Keratinocyte (primary cell): ENCODE measurements around the gene EPHA3.

ENCODE experiments used
- EZH2 ChIP-seq: IDR thresholded peaks from one replicate; pipeline ENCODE4 v1.6.1; 2012; ENCODE audit warnings: inconsistent platforms, mild to moderate bottlenecking, low read length, moderate library complexity
- TF ChIP-seq, protein P1 (sequence below), 3 experiments: IDR thresholded peaks in 1 of 3; conservative IDR thresholded peaks in 1 of 3; optimal IDR thresholded peaks in 1 of 3; 2 replicates in 2 of 3; 3 replicates in 1 of 3; pipeline versions ENCODE3 to v1.5.1; 2011; ENCODE audit warnings: low read length in 3 of 3, mild to moderate bottlenecking in 3 of 3, moderate library complexity in 2 of 3, control low read depth in 1 of 3, inconsistent platforms in 1 of 3; ENCODE audit not compliant: insufficient read depth in 2 of 3; ENCODE audit errors: extremely low read depth in 1 of 3

DNA sequence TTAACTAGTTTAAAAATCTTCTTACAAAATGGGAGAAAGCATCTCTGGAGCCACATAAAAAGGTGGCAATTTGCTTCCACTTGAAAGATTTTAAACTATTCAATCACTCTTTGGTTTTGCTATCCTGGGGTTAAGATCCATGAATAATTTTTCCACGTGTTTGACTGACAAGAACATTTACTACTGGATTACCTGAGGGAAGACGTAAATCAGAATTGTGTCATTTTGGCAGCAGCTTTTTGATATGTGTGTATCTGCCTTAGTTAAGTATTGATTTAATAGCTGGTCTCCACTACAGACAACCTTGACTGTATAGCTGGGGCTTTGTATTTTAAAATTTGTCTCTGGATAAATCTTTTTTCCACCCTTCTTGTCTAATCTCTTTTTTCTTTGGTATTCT lies 228.3 kb downstream of the EPHA3 start:
- TF ChIP-seq, protein P1, sequence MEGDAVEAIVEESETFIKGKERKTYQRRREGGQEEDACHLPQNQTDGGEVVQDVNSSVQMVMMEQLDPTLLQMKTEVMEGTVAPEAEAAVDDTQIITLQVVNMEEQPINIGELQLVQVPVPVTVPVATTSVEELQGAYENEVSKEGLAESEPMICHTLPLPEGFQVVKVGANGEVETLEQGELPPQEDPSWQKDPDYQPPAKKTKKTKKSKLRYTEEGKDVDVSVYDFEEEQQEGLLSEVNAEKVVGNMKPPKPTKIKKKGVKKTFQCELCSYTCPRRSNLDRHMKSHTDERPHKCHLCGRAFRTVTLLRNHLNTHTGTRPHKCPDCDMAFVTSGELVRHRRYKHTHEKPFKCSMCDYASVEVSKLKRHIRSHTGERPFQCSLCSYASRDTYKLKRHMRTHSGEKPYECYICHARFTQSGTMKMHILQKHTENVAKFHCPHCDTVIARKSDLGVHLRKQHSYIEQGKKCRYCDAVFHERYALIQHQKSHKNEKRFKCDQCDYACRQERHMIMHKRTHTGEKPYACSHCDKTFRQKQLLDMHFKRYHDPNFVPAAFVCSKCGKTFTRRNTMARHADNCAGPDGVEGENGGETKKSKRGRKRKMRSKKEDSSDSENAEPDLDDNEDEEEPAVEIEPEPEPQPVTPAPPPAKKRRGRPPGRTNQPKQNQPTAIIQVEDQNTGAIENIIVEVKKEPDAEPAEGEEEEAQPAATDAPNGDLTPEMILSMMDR (optimal IDR thresholded peaks at IDR 0.05 in 1 of 3, IDR thresholded peaks at IDR 0.05 in 1 of 3, conservative IDR thresholded peaks at IDR 0.05 in 1 of 3; ENCODE audit: extremely low read depth in 1 of 3, insufficient read depth in 2 of 3, low read length in 3 of 3), result no peak
- no peak for TF ChIP-seq EZH2
